Mucosa of stomach (tissue), 1 donor: ENCODE results near the gene RAB3IL1.

Source experiments
- H3K27me3 ChIP-seq: one replicate; pipeline ENCODE4 v1.7.0; 2013; ENCODE audit warnings: mild to moderate bottlenecking, low read length; ENCODE audit not compliant: control insufficient read depth, insufficient read depth
- H3K36me3 ChIP-seq: one replicate; pipeline ENCODE4 v1.7.0; 2013; ENCODE audit warnings: low read length; ENCODE audit not compliant: control insufficient read depth, insufficient read depth
- H3K4me1 ChIP-seq: one replicate; pipeline ENCODE4 v1.7.0; 2013; ENCODE audit warnings: mild to moderate bottlenecking, low read length; ENCODE audit not compliant: control insufficient read depth, insufficient read depth
- H3K4me3 ChIP-seq: one replicate; pipeline ENCODE4 v1.7.0; 2013; ENCODE audit warnings: low read length
- H3K9ac ChIP-seq: one replicate; pipeline ENCODE4 v1.7.0; 2013; ENCODE audit warnings: mild to moderate bottlenecking, low read length, moderate library complexity
- H3K9me3 ChIP-seq: one replicate; pipeline ENCODE4 v1.7.0; 2013; ENCODE audit warnings: mild to moderate bottlenecking, low read length, moderate library complexity; ENCODE audit not compliant: control insufficient read depth
- donor health status: Pancreatic carcinoma.

Gene RAB3IL1

DNA sequence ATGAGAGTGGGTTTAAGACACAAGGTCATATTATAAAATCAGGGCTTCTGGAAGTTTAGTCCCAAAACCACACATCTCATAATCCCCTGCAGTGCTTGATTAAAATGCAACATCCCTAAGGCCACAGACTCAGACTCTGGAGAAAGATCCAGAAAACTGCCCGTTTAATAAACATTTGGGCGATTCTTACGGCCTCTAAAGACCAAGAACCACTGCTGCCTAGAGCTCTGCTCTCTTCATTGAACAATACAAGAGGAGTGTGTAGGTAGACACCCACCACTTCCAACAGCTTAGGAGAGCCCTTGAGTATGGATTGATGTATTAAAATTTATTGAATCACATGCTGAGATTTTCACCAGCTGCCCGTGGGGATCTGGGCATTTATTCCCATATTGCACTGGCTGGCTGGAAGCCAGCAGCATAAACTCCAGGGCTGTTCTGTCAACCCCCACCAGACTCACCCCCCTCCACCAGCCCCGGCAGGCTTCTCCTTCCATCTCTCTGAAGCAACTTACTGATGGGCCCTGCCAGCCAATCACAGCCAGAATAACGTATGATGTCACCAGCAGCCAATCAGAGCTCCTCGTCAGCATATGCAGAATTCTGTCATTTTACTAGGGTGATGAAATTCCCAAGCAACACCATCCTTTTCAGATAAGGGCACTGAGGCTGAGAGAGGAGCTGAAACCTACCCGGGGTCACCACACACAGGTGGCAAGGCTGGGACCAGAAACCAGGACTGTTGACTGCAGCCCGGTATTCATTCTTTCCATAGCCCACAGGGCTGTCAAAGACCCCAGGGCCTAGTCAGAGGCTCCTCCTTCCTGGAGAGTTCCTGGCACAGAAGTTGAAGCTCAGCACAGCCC, 32.0 kb upstream of the RAB3IL1 start:
- H3K9ac ChIP-seq = no peak overlapping the region
- no peaks in the 10 kb centered on the region for H3K4me1 ChIP-seq
- no peaks in the 10 kb centered on the region for H3K36me3 ChIP-seq
- H3K4me3 ChIP-seq = no peak overlapping the region
- H3K27me3 ChIP-seq = peaks cover 3% of the 10 kb centered on the region
- no peaks in the 10 kb centered on the region for H3K9me3 ChIP-seq

DNA sequence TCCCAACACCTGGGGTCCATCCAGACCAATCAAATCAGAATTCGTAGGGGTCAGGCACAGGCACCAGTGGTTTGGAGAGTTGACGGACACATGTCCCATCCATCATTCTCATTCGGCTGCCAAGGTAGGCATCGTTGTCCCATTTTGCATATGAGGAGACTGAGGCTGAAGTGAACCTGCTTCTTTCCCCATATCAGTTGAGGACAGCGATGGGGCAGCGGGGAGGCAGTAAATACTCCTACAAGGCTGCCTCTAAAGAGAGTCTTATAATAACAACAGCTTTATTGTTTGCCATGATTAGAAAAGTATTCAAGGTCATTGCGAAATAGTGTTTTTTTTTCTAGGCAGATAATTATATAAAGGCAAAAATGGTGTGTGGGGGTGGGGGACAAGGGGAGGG, 31.1 kb upstream of the RAB3IL1 start:
- no peak overlapping the region for H3K9ac ChIP-seq

GRCh38 chr11:61947486-61948210, 30.3 kb upstream of the RAB3IL1 start:
- Histone ChIP-seq H3K36me3 (no peaks in the 10 kb centered on the region), H3K9ac (no peak overlapping the region), H3K4me1 (no peaks in the 10 kb centered on the region), H3K4me3 (no peak overlapping the region), H3K27me3 (no peaks in the 10 kb centered on the region), H3K9me3 (no peaks in the 10 kb centered on the region)

More for the DNA sequence above, 31.1 kb upstream of the RAB3IL1 start:
- H3K9me3 ChIP-seq = no peaks in the 10 kb centered on the region
- no peaks in the 10 kb centered on the region for H3K27me3 ChIP-seq
- no peaks in the 10 kb centered on the region for H3K36me3 ChIP-seq
- H3K4me1 ChIP-seq = no peaks in the 10 kb centered on the region
- no peak overlapping the region for H3K4me3 ChIP-seq

DNA sequence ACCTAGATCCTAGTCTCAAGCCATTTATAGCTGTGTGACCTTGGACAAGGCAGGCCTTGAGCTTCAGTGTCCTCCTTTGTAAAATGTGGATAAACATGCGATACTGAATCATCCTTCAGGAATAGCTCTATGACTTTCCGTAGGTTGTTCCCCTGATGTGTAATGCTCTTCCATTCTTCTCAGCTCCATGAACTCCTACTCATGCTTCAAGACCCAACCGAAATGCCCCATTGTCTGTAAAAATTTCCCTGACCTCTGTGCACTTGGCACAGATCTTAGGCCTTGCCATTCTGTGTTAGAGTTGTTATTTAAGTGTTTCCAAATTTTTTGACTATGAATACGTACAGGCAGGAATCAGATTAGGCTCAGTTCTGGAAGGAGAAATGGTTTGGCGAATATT, 29.5 kb upstream of the RAB3IL1 start:
- no peaks in the 10 kb centered on the region for H3K4me1 ChIP-seq
- H3K9ac ChIP-seq = no peak overlapping the region
- H3K36me3 ChIP-seq = no peaks in the 10 kb centered on the region
- no peaks in the 10 kb centered on the region for H3K9me3 ChIP-seq
- H3K4me3 ChIP-seq = no peak overlapping the region
- no peaks in the 10 kb centered on the region for H3K27me3 ChIP-seq

DNA sequence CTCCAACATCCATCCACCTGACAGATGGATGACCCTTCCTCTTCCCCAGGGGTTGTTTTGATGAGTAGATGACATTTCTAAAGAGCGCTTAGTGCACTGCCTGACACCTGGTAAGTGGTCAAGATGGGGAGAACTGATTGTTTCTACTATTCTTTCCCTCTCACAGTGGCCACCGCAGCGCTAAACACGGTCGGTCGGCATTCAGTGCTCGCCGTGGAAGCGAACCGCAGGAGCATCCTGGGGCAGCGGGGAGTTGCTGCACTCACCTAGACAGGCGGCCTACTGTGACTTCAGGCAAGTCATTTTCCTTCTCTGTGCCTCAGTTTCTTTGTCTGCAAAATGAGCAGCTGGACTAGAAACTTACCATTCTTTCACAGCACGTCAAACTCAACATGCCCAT, 27.8 kb upstream of the RAB3IL1 start:
- no peaks in the 10 kb centered on the region for H3K4me1 ChIP-seq
- H3K9ac ChIP-seq = no peak overlapping the region
- H3K27me3 ChIP-seq = no peaks in the 10 kb centered on the region
- no peaks in the 10 kb centered on the region for H3K9me3 ChIP-seq
- H3K4me3 ChIP-seq = no peak overlapping the region
- no peaks in the 10 kb centered on the region for H3K36me3 ChIP-seq

DNA sequence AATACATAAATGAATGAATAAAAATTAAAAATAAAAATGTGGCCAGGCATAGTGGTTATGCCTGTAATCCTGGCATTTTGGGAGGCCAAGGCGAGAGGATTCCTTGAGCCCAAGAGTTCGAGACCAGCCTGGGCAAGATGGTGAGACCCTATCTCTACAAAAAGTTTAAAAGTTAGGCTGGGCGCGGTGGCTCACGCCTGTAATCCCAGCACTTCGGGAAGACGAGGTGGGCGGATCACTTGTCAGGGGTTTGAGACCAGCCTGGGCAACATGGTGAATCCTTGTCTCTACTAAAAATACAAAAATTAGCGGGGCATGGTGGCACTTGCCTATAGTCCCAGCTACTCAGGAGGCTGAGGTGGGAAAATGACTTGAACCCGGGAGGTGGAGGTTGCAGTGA, 23.1 kb upstream of the RAB3IL1 start:
- Histone ChIP-seq H3K27me3 (no peaks in the 10 kb centered on the region), H3K36me3 (no peaks in the 10 kb centered on the region), H3K9me3 (no peaks in the 10 kb centered on the region), H3K9ac (no peak overlapping the region), H3K4me3 (no peak overlapping the region), H3K4me1 (no peaks in the 10 kb centered on the region)

GRCh38 chr11:61935861-61936260, 18.5 kb upstream of the RAB3IL1 start:
- Histone ChIP-seq H3K36me3 (no peaks in the 10 kb centered on the region), H3K4me3 (no peak overlapping the region), H3K27me3 (no peaks in the 10 kb centered on the region), H3K4me1 (no peaks in the 10 kb centered on the region), H3K9me3 (no peaks in the 10 kb centered on the region), H3K9ac (no peak overlapping the region)

DNA sequence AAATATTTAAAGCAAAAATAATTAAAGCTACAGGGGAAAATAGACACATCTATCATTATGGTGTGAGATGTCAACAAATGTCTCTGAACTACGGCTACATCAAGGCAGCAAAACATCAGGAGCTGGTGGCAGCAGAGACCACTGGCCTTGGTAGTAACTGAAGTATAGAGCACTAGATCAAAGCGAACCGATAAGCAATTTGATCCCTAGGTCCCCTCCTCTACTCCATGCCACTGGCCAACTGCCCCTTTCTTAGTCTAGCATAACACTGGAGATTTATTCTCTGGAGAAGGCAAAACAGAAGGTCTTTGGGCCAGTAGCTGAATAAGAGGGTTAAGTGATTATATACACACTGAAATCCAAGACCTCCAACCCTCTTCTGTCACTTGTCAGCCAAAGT, 13.6 kb upstream of the RAB3IL1 start:
- H3K4me1 ChIP-seq = no peaks in the 10 kb centered on the region
- H3K36me3 ChIP-seq = no peaks in the 10 kb centered on the region
- no peaks in the 10 kb centered on the region for H3K9me3 ChIP-seq
- H3K27me3 ChIP-seq = no peaks in the 10 kb centered on the region
- H3K4me3 ChIP-seq = no peak overlapping the region
- H3K9ac ChIP-seq = no peak overlapping the region

GRCh38 chr11:61928606-61929005, 11.2 kb upstream of the RAB3IL1 start:
- H3K9ac ChIP-seq = no peak overlapping the region
- no peaks in the 10 kb centered on the region for H3K36me3 ChIP-seq
- no peaks in the 10 kb centered on the region for H3K27me3 ChIP-seq
- no peaks in the 10 kb centered on the region for H3K9me3 ChIP-seq
- no peaks in the 10 kb centered on the region for H3K4me1 ChIP-seq
- no peak overlapping the region for H3K4me3 ChIP-seq

DNA sequence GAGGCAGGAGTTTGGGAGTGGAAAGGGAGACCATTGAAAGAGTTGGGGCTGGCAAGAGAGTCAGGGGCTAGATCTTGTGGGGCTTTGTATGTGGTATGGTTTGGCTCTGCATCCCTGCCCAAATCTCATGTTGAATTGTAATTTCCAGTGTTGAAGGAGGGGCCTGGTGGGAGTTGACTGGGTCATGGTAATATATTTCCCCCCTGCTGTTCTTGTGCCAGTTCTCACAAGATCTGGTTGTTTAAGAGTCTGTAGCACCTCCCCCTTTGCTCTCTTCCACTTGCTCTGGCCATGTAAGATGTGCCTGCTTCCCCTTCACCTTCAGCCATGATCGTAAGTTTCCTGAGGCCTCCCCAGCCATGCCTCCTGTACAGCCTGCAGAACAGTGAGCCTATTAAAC, 10.1 kb upstream of the RAB3IL1 start:
- H3K9me3 ChIP-seq = no peaks in the 10 kb centered on the region
- H3K27me3 ChIP-seq = no peaks in the 10 kb centered on the region
- no peak overlapping the region for H3K9ac ChIP-seq
- peaks cover 6% of the 10 kb centered on the region for H3K4me1 ChIP-seq
- no peaks in the 10 kb centered on the region for H3K36me3 ChIP-seq
- no peak overlapping the region for H3K4me3 ChIP-seq

- Histone ChIP-seq H3K36me3 (no peaks in the 10 kb centered on the region), H3K4me1 (peaks cover 6% of the 10 kb centered on the region), H3K27me3 (no peaks in the 10 kb centered on the region), H3K9me3 (no peaks in the 10 kb centered on the region), H3K4me3 (no peak overlapping the region), H3K9ac (no peak overlapping the region)
These were observed 8.9 kb upstream of the RAB3IL1 start for GRCh38 chr11:61926235-61926634.

- H3K4me3 ChIP-seq = no peak overlapping the region
- H3K27me3 ChIP-seq = no peaks in the 10 kb centered on the region
- H3K4me1 ChIP-seq = peaks cover 6% of the 10 kb centered on the region
- H3K36me3 ChIP-seq = no peaks in the 10 kb centered on the region
- H3K9ac ChIP-seq = no peak overlapping the region
- no peaks in the 10 kb centered on the region for H3K9me3 ChIP-seq
These were observed 8.4 kb upstream of the RAB3IL1 start for GRCh38 chr11:61925736-61926135.
